Astrocyte (in vitro differentiated cells and primary cell): ENCODE measurements around the gene NXN. TPM values are rescaled to one million over a fixed set of nuclear protein-coding genes. Genes with fewer than 3 reads are reported as not detected.
"Not testable (repeated sequence)": the region's sequence is repeated elsewhere in the genome, so short reads cannot be mapped to it uniquely, and the experiment has no call there.

Source experiments
- DNase-seq: peaks from one replicate; pipeline ENCODE4 v3.0.0-alpha.2; 2010; ENCODE audit warnings: low read depth
- FAIRE-seq: peaks from 2 replicates; lab custom pipeline; 2011; peaks lifted over from hg19 to GRCh38; lab: Jason Lieb, UNC
- H2AFZ ChIP-seq: 2 replicates; pipeline ENCODE4 v1.6.0; 2012; ENCODE audit warnings: low read depth, low read length, inconsistent platforms
- H3K27ac ChIP-seq: 2 replicates; pipeline ENCODE4 v1.5.1; 2011; ENCODE audit warnings: low read depth, low read length, inconsistent platforms
- H3K27me3 ChIP-seq: 2 replicates; pipeline ENCODE4 v1.6.0; 2011; ENCODE audit warnings: low read length, inconsistent platforms; ENCODE audit not compliant: insufficient read depth
- H3K36me3 ChIP-seq: 2 replicates; pipeline ENCODE4 v1.5.1; 2011; ENCODE audit warnings: low read length, inconsistent platforms; ENCODE audit not compliant: insufficient read depth
- H3K4me1 ChIP-seq: 2 replicates; pipeline ENCODE4 v1.5.1; 2011; ENCODE audit warnings: low read length, inconsistent platforms; ENCODE audit not compliant: insufficient read depth
- H3K4me2 ChIP-seq: 2 replicates; pipeline ENCODE4 v1.6.0; 2012; ENCODE audit warnings: low read length, inconsistent platforms
- H3K4me3 ChIP-seq: 2 replicates; pipeline ENCODE4 v1.5.1; 2011; ENCODE audit warnings: low read depth, mild to moderate bottlenecking, low read length, inconsistent platforms; ENCODE audit not compliant: insufficient read depth
- H3K79me2 ChIP-seq: 2 replicates; pipeline ENCODE4 v1.6.0; 2012; ENCODE audit warnings: mild to moderate bottlenecking, low read length, inconsistent platforms; ENCODE audit not compliant: insufficient read depth
- H3K9ac ChIP-seq: 2 replicates; pipeline ENCODE4 v1.6.0; 2012; ENCODE audit warnings: mild to moderate bottlenecking, low read length, inconsistent platforms
- H3K9me3 ChIP-seq: 2 replicates; pipeline ENCODE4 v1.5.1; 2012; ENCODE audit warnings: low read depth, mild to moderate bottlenecking, low read length, inconsistent platforms; ENCODE audit not compliant: insufficient read depth
- H4K20me1 ChIP-seq: 2 replicates; pipeline ENCODE4 v1.6.0; 2012; ENCODE audit warnings: low read length, inconsistent platforms; ENCODE audit not compliant: insufficient read depth
- H3K27ac Mint-ChIP-seq: one replicate; pipeline ENCODE4 v1.8.0; 2021; ENCODE audit warnings: mild to moderate bottlenecking, mixed read lengths; ENCODE audit not compliant: unreplicated experiment
- H3K27me3 Mint-ChIP-seq: one replicate; pipeline ENCODE4 v1.8.0; 2021; ENCODE audit warnings: low read depth, mixed read lengths; ENCODE audit not compliant: unreplicated experiment
- H3K36me3 Mint-ChIP-seq: one replicate; pipeline ENCODE4 v1.8.0; 2021; ENCODE audit warnings: low read depth, mixed read lengths; ENCODE audit not compliant: unreplicated experiment
- H3K4me1 Mint-ChIP-seq: one replicate; pipeline ENCODE4 v1.8.0; 2021; ENCODE audit warnings: low read depth, mixed read lengths; ENCODE audit not compliant: unreplicated experiment
- H3K4me3 Mint-ChIP-seq: one replicate; pipeline ENCODE4 v1.8.0; 2021; ENCODE audit warnings: mild to moderate bottlenecking, moderate library complexity, mixed read lengths; ENCODE audit not compliant: unreplicated experiment
- H3K9me3 Mint-ChIP-seq: one replicate; pipeline ENCODE4 v1.8.0; 2021; ENCODE audit warnings: mild to moderate bottlenecking, mixed read lengths; ENCODE audit not compliant: unreplicated experiment
- EZH2 ChIP-seq: IDR thresholded peaks from 2 replicates; pipeline ENCODE4 v1.6.1; 2012; ENCODE audit warnings: mild to moderate bottlenecking, low read length, inconsistent platforms; ENCODE audit not compliant: insufficient read depth
- total RNA-seq: library from RNA; stranded (reverse); gene quantifications from 2 replicates; pipeline ENCODE4 v1.2.1, GENCODE V29; 2021
- TF ChIP-seq, protein P1 (sequence below): IDR thresholded peaks from 2 replicates; pipeline ENCODE4 v1.5.1; 2011; ENCODE audit warnings: low read depth, mild to moderate bottlenecking, inconsistent platforms, low read length, moderate library complexity; ENCODE audit not compliant: insufficient read depth

The NXN gene
- total RNA-seq, 1 donor from 2014 or later = 104 TPM

- Mint-ChIP-seq H3K27me3 (no peaks in the 10 kb centered on the region), H3K4me3 (peak overlapping the region; percentile 40), H3K4me1 (peaks cover 13% of the 10 kb centered on the region), H3K9me3 (peaks cover 5% of the 10 kb centered on the region), H3K36me3 (peaks cover 29% of the 10 kb centered on the region), H3K27ac (peak overlapping the region; percentile 87)
- Histone ChIP-seq H3K4me3 (no peak overlapping the region), H3K36me3 (no peaks in the 10 kb centered on the region), H3K4me1 (peaks cover 7% of the 10 kb centered on the region), H3K79me2 (peaks cover 54% of the 10 kb centered on the region), H3K27ac (peak overlapping the region; percentile 86), H3K9me3 (no peaks in the 10 kb centered on the region), H2AFZ (no peak overlapping the region), H4K20me1 (peaks cover 31% of the 10 kb centered on the region), H3K27me3 (no peaks in the 10 kb centered on the region), H3K4me2 (peak overlapping the region; percentile 78), H3K9ac (peak overlapping the region; percentile 76)
- no peak for TF ChIP-seq EZH2
- TF ChIP-seq, protein P1, sequence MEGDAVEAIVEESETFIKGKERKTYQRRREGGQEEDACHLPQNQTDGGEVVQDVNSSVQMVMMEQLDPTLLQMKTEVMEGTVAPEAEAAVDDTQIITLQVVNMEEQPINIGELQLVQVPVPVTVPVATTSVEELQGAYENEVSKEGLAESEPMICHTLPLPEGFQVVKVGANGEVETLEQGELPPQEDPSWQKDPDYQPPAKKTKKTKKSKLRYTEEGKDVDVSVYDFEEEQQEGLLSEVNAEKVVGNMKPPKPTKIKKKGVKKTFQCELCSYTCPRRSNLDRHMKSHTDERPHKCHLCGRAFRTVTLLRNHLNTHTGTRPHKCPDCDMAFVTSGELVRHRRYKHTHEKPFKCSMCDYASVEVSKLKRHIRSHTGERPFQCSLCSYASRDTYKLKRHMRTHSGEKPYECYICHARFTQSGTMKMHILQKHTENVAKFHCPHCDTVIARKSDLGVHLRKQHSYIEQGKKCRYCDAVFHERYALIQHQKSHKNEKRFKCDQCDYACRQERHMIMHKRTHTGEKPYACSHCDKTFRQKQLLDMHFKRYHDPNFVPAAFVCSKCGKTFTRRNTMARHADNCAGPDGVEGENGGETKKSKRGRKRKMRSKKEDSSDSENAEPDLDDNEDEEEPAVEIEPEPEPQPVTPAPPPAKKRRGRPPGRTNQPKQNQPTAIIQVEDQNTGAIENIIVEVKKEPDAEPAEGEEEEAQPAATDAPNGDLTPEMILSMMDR = no peak
- FAIRE-seq (no peak), DNase-seq (peak; percentile 79)
Measured at GRCh38 chr17:836151-836550, 143.4 kb downstream of the NXN start.

GRCh38 chr17:835721-836120 is 143.9 kb downstream of the NXN start:
- H3K4me3 Mint-ChIP-seq, H3K27me3 Mint-ChIP-seq, H3K4me3 ChIP-seq, H3K9me3 Mint-ChIP-seq, H3K4me1 ChIP-seq, H2AFZ ChIP-seq, FAIRE-seq, H3K9me3 ChIP-seq, H3K27me3 ChIP-seq, H3K36me3 ChIP-seq, DNase-seq: not testable (repeated sequence)
- H4K20me1 ChIP-seq = peaks cover 27% of the 10 kb centered on the region
- peaks cover 50% of the 10 kb centered on the region for H3K79me2 ChIP-seq
- Mint-ChIP-seq H3K27ac (peak overlapping the region; percentile 97), H3K36me3 (peaks cover 28% of the 10 kb centered on the region), H3K4me1 (peaks cover 13% of the 10 kb centered on the region)
- peak overlapping the region; percentile 86 for H3K27ac ChIP-seq
- peak overlapping the region; percentile 76 for H3K9ac ChIP-seq
- H3K4me2 ChIP-seq = peak overlapping the region; percentile 78

DNA sequence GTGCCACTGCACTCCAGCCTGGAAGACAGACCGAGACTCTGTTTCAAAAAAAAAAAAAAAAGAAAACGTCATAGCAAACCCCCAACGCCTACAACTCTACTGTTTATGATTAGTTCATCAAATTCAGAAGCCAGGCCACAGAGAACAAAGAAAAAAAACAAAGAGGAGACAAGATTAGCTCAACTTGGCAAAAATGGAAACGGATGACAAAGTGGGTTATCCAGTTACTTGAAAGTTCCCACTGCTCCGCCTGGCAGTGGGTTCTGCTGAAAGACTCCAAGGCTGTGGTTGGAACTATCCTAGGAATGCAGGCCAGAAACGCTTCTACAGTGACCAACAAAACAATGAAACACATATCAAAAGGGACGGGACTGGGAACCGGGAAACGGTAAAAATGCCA is 144.3 kb downstream of the NXN start:
- Histone ChIP-seq H3K79me2 (peaks cover 52% of the 10 kb centered on the region), H3K4me2 (peak overlapping the region; percentile 68), H3K27me3 (no peaks in the 10 kb centered on the region), H3K9ac (peak overlapping the region; percentile 73), H3K27ac (peak overlapping the region; percentile 84), H3K4me1 (peaks cover 7% of the 10 kb centered on the region), H4K20me1 (peaks cover 26% of the 10 kb centered on the region), H3K4me3 (no peak overlapping the region), H3K9me3 (no peaks in the 10 kb centered on the region), H2AFZ (no peak overlapping the region), H3K36me3 (no peaks in the 10 kb centered on the region)
- peaks cover 13% of the 10 kb centered on the region for H3K4me1 Mint-ChIP-seq
- peaks cover 28% of the 10 kb centered on the region for H3K36me3 Mint-ChIP-seq
- DNase-seq (peak; percentile 100), FAIRE-seq (peak; percentile 99)
- H3K4me3 Mint-ChIP-seq = peak overlapping the region; percentile 73
- TF ChIP-seq, protein P1 = no peak
- TF ChIP-seq EZH2 = no peak
- peaks cover 5% of the 10 kb centered on the region for H3K9me3 Mint-ChIP-seq
- H3K27me3 Mint-ChIP-seq = no peaks in the 10 kb centered on the region
- peak overlapping the region; percentile 97 for H3K27ac Mint-ChIP-seq
